ENCODE measurements around the gene CDKAL1. TPM values are rescaled to one million over a fixed set of nuclear protein-coding genes. Genes with fewer than 3 reads are reported as not detected.

CDKAL1 gene
- total and polyA plus RNA-seq, 9 of the 15 experiments (the other 6 are each of a cell fraction or from before 2014, with no cell fraction given): 11.2 to 36.3 (median 20.1) TPM

DNA sequence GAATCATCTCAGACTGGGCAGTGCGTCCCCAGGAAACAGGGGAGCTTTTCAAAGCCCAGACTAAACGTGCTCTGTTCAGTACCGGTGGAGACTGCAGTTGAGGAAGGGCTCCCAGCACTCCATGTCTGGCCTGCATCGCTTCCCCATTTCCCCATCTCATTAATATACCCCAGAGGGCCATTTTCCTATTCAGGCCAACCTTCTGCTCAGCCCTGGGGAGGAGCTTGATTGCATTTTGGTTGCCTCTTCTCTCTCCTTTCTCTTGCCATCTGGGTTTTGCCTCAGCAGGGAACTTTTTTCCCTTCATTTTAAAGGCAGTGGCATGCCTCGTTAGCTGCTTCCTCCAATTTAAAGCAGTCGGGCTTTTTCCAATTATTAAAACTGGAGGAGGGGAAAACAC is 665.0 kb downstream of the CDKAL1 start:
- H3K9me3 ChIP-seq (replicated peaks; ENCODE audit: control insufficient read depth, insufficient read depth, low read depth, low read length): no peaks in the 10 kb centered on the region
- WGBS (ENCODE audit: insufficient coverage, low coverage, missing lambda C conversion rate): 77% methylated on average over 6 of the region's 6 CpGs
- no TSS peak for BruUV-seq (replicated peaks)
- no peak overlapping the region for H2AFZ ChIP-seq (ENCODE audit: low read depth, low read length)
- no peaks in the 10 kb centered on the region for H3K9me1 ChIP-seq (ENCODE audit: control insufficient read depth, insufficient read depth, low read length)
- intact Hi-C loops (cut with micrococcal nuclease) (no loop called here), in situ Hi-C loops (cut with MboI) (no loop called here)
- no peak overlapping the region for H3K4me3 ChIP-seq
- CTCF ChIA-PET (ENCODE audit: low intra/inter-chr PET ratio): no interaction called here
- DNase-seq (ENCODE audit: extremely low read depth in 1 of 4, low spot score in 3 of 4): no peak
- no peaks in the 10 kb centered on the region for H3K36me3 ChIP-seq (ENCODE audit: control insufficient read depth, insufficient read depth, low read length)
- TF ChIP-seq SP1 (CRISPR knock-in tag; IDR thresholded peaks at IDR 0.05) (no peak), ZFPM2 (CRISPR knock-in tag; IDR thresholded peaks at IDR 0.05) (no peak), MAFF (IDR thresholded peaks at IDR 0.05; ENCODE audit: low read length) (no peak), ZNF551 (CRISPR knock-in tag; IDR thresholded peaks at IDR 0.05) (no peak), CXXC5 (CRISPR knock-in tag; IDR thresholded peaks at IDR 0.05) (no peak), FOXM1 (IDR thresholded peaks at IDR 0.05; ENCODE audit: low read depth) (no peak), FOXM1 (CRISPR knock-in tag; IDR thresholded peaks at IDR 0.05; ENCODE audit: low read depth) (no peak), ESRRA (IDR thresholded peaks at IDR 0.05; ENCODE audit: borderline replicate concordance, low read depth) (no peak), NFIX (CRISPR knock-in tag; IDR thresholded peaks at IDR 0.05; ENCODE audit: low read depth) (no peak), NCOA4 (IDR thresholded peaks at IDR 0.05; ENCODE audit: partially characterized antibody) (no peak), CHD4 (IDR thresholded peaks at IDR 0.05; ENCODE audit: insufficient read depth, insufficient replicate concordance, low read depth, low read length, poor library complexity, severe bottlenecking) (no peak), HNRNPLL (IDR thresholded peaks at IDR 0.05; ENCODE audit: low read depth, low read length, poor library complexity, severe bottlenecking) (no peak), GABPB1 (CRISPR knock-in tag; IDR thresholded peaks at IDR 0.05) (no peak)
- TF ChIP-seq, protein P1, sequence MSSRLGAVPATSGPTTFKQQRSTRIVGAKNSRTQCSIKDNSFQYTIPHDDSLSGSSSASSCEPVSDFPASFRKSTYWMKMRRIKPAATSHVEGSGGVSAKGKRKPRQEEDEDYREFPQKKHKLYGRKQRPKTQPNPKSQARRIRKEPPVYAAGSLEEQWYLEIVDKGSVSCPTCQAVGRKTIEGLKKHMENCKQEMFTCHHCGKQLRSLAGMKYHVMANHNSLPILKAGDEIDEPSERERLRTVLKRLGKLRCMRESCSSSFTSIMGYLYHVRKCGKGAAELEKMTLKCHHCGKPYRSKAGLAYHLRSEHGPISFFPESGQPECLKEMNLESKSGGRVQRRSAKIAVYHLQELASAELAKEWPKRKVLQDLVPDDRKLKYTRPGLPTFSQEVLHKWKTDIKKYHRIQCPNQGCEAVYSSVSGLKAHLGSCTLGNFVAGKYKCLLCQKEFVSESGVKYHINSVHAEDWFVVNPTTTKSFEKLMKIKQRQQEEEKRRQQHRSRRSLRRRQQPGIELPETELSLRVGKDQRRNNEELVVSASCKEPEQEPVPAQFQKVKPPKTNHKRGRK (tag; IDR thresholded peaks at IDR 0.05): no peak
- TF ChIP-seq, protein P2, sequence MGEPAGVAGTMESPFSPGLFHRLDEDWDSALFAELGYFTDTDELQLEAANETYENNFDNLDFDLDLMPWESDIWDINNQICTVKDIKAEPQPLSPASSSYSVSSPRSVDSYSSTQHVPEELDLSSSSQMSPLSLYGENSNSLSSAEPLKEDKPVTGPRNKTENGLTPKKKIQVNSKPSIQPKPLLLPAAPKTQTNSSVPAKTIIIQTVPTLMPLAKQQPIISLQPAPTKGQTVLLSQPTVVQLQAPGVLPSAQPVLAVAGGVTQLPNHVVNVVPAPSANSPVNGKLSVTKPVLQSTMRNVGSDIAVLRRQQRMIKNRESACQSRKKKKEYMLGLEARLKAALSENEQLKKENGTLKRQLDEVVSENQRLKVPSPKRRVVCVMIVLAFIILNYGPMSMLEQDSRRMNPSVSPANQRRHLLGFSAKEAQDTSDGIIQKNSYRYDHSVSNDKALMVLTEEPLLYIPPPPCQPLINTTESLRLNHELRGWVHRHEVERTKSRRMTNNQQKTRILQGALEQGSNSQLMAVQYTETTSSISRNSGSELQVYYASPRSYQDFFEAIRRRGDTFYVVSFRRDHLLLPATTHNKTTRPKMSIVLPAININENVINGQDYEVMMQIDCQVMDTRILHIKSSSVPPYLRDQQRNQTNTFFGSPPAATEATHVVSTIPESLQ (CRISPR knock-in tag; IDR thresholded peaks at IDR 0.05): no peak
- no peak for ATAC-seq
- H3K27me3 ChIP-seq (ENCODE audit: control insufficient read depth in 2 of 2, insufficient read depth in 2 of 2, low read length in 2 of 2): no peaks in the 10 kb centered on the region
- no peak for FAIRE-seq
- H4K20me1 ChIP-seq (replicated peaks; ENCODE audit: control insufficient read depth, insufficient read depth, low read length): no peaks in the 10 kb centered on the region
- no peaks in the 10 kb centered on the region for H3K4me1 ChIP-seq (replicated peaks in 1 of 2; ENCODE audit: control insufficient read depth in 2 of 2, insufficient read depth in 2 of 2, low read length in 2 of 2)
- POLR2A ChIA-PET: interaction anchor here (1.0 kb wide), 1 partner anchor 9 kb away, joined by 4 read pairs; no protein-coding TSS in a partner anchor
- H3K79me2 ChIP-seq (ENCODE audit: control insufficient read depth, insufficient read depth, low read length): no peaks in the 10 kb centered on the region
- H3K9ac ChIP-seq (ENCODE audit: insufficient read depth in 1 of 2, low read depth in 2 of 2, low read length in 2 of 2): no peak overlapping the region
- H3K27ac ChIP-seq (ENCODE audit: extremely low read depth, low read depth, low read length): no peak overlapping the region
- no peak overlapping the region for H3K4me2 ChIP-seq (ENCODE audit: insufficient read depth, low read length)

Data from K562 (cell line).